ENCODE data around the gene AZU1. TPM values are rescaled to one million over a fixed set of nuclear protein-coding genes. Genes with fewer than 3 reads are reported as not detected.

AZU1 gene
- total RNA-seq, 1 donor = not detected

DNA sequence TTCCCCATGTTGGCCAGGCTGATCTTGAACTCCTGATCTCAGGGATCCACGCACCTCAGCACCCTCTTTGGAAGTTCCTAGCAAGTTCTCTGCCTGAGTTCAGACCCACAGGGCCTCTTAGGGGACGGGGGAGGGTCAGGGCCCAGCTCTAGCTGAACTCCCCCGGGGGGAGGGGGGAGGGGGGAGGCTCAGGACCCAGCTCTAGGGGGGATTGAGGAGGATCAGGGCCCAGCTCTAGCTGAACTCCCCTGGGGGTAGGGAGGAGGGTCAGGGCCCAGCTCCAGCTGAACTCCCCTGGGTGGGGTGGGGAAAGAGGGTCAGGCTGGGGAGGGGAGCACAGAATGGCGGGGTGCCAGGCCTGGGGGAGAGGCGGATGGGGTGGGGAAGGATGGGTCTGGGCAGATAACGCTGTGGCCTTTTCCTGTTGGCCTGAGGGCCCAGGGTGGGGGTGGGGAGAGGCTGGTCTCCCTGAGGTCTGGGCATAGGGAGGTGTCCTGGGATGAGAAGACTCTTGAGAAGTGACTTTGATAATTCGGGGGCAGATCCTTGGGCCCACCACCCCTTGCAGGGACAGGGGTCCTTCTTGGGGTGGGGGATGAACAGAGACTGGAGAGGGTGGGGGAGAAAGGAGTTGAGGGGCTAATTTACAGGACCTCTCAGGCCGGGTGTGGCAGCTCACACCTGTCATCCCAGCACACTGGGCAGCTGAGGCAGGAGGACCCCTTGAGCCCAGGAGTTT lies 35.9 kb upstream of the AZU1 start:
- H3K4me3 ChIP-seq (ENCODE audit: low read depth, low read length) = no peak overlapping the region
- DNase-seq (ENCODE audit: low read depth) = no peak
- TF ChIP-seq, protein P1, sequence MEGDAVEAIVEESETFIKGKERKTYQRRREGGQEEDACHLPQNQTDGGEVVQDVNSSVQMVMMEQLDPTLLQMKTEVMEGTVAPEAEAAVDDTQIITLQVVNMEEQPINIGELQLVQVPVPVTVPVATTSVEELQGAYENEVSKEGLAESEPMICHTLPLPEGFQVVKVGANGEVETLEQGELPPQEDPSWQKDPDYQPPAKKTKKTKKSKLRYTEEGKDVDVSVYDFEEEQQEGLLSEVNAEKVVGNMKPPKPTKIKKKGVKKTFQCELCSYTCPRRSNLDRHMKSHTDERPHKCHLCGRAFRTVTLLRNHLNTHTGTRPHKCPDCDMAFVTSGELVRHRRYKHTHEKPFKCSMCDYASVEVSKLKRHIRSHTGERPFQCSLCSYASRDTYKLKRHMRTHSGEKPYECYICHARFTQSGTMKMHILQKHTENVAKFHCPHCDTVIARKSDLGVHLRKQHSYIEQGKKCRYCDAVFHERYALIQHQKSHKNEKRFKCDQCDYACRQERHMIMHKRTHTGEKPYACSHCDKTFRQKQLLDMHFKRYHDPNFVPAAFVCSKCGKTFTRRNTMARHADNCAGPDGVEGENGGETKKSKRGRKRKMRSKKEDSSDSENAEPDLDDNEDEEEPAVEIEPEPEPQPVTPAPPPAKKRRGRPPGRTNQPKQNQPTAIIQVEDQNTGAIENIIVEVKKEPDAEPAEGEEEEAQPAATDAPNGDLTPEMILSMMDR (IDR thresholded peaks at IDR 0.05; ENCODE audit: insufficient read depth, low read length) = no peak

DNA sequence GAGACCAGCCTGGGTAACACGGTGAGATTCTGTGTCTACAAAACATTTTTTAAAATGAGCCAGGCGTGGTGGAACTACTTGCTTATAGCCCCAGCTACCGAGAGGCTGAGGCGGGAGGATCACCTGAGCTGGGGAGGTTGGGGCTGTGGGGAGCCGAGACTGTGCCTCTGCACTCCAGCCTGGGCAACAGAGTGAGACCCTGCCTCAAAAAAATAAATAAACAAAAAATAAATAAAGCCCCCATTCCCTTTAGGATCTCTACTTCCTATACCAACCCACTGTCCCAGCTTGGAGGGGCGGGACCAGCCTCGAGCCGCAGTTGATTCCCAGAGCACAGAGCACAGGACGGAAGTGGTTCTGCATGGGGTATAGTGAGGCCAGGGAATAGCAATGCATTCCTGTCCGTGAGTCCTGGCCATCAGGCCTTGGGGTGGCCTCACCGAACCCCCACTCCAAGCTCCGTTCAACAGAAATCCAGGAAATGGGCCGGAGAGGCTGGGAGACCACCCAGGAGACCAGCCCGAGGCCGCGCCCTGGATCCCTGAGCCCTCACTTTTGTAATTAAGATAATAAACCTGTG lies 35.2 kb upstream of the AZU1 start:
- TF ChIP-seq, protein P1 (IDR thresholded peaks at IDR 0.05; ENCODE audit: insufficient read depth, low read length) = no peak
- H3K4me3 ChIP-seq (ENCODE audit: low read depth, low read length) = no peak overlapping the region
- DNase-seq (ENCODE audit: low read depth) = no peak

DNA sequence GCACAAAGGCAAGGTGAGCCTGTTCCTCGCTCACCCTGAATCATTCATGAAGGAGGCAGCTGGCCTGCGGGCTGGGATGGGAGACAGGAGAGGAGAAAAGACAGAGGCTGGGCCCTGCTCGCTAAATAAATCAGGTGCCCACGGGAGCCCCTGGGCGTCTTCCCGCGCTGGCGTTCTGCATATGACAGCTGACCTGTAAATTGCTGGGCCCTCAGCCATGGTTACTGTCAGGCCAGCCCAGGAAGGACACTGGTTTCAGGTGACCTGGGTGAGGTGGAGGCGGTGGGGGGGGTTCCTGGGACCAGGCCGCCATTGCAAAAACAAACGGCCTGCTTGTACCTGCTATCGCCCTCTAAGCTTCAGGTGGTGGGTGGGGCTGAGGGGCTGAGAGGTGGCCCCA lies 33.8 kb upstream of the AZU1 start:
- no peak overlapping the region for H3K4me3 ChIP-seq (ENCODE audit: low read depth, low read length)
- TF ChIP-seq, protein P1 (IDR thresholded peaks at IDR 0.05; ENCODE audit: insufficient read depth, low read length) = no peak
- DNase-seq (ENCODE audit: low read depth) = no peak

DNA sequence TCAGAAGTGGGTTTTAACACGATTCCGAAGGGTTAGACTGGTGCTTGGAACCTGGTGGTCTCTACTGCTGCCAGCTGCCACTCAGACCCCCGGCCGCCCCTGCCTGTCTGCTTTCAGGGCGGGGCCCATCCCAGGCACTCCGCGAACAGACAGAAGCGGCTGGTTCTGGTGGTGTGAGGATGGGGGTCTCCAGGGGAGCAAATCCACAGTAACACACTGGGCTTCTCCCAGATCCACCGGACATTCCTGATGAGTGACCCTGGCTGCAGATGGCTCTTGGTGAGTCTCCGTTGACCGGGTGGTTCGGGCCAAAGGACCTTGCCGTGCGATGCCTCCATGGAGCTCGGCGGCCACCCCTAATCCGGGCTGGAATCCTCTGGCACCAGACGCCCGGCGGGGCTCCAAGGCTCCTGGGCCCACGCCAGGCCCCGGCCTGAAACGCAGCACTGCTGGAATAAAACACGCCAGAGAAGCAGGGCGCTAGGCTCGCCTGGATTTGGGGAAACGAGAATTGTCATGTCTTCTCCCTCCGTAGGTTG lies 32.5 kb upstream of the AZU1 start:
- no peak overlapping the region for H3K4me3 ChIP-seq (ENCODE audit: low read depth, low read length)
- peak; percentile 52 for DNase-seq (ENCODE audit: low read depth)
- TF ChIP-seq, protein P1 (IDR thresholded peaks at IDR 0.05; ENCODE audit: insufficient read depth, low read length) = no peak

DNA sequence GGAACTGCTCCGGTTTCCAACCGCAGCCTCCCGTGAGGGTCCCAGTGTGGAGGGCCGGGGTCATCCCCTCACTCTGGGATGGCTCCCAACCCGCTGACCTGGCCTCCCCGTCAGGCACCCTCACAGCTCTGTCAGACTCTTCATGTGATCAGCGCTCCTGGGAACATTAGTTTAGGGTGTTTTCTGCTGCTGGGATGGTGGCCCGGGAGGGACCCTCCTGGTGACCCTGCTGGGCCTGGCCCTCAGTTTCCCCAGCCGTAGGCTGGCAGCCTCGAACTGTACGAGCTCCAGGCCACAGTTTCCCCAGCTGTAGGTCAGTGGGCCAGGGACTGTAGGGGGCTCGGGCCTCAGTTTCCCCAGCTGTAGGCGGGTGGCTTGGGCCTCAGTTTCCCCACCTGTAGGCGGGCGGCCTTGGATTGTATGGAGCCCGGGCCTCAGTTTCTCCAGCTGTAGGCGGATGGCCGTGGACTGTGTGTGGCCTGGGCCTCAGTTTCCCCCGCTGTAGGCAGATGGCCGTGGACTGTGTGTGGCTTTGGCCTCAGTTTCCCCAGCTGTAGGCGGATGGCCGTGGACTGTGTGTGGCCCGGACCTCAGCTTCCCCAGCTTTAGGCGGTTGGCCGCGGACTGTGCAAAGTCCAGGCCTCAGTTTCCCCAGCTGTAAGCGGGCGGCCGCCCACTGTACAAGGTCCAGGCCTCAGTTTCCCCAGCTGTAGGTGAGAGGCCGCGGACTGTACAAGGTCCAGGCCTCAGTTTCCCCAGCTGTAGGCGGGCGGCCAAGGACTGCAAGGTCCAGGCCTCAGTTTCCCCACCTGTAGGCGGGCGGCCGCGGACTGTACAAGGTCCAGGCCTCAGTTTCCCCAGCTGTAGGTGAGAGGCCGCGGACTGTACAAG lies 31.7 kb upstream of the AZU1 start:
- TF ChIP-seq, protein P1 (IDR thresholded peaks at IDR 0.05; ENCODE audit: insufficient read depth, low read length) = no peak
- no peak for DNase-seq (ENCODE audit: low read depth)

DNA sequence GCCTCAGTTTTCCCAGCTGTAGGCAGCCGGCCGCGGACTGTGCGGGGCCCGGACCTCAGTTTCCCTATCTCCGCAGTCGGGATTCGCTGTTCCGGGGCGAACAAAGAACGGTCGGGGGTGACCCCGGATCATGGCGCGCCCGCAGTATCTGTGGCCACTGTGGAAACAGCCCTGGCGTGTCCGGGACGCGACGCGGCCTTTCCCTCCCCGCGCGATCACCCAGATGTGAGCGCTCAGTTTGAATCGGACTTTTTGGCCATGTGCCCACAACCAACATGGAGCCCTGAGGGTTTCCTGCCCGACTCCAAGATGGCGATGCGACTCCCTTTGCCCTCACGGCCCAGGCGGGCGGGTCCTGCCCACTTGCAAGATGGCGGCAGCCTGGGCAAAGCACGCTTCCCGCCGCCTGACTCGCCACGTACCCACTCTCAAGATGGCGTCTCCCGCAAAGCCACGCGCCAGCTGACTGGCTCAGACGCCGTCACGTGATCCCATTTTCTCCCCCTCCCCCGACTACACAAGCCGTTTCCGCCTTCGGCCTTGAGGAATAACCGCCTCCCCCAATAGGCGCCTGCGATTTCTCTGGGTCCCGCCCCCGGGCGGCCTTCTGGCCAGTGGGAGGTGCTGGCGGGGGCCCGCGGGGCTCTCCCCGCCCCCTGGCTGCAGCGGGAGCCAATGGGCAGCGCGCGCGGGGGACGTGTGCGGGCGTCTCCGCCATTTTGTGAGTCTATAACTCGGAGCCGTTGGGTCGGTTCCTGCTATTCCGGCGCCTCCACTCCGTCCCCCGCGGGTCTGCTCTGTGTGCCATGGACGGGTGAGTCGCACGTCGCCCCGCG lies 30.7 kb upstream of the AZU1 start, which contains the start of gene PTBP1:
PTBP1 (plus strand) TSS at position 761 of the 836 bp plus-strand sequence; CDS start at position 807, 46 bp downstream.
- H3K4me3 ChIP-seq (ENCODE audit: low read depth, low read length) = peak within 1 kb of the TSS; percentile 83
- TF ChIP-seq, protein P1 (IDR thresholded peaks at IDR 0.05; ENCODE audit: insufficient read depth, low read length) = peak; percentile 2

More for the DNA sequence above, 31.7 kb upstream of the AZU1 start:
- peak overlapping the region; percentile 70 for H3K4me3 ChIP-seq (ENCODE audit: low read depth, low read length)

More for the DNA sequence above, 30.7 kb upstream of the AZU1 start, which contains the start of gene PTBP1:
- DNase-seq (ENCODE audit: low read depth) = peak; percentile 100

All from fibroblast of the aortic adventitia (primary cell).